ENCODE data around the gene DNMT3A.
A peak's percentile ranks its signal among the peaks of the same experiment; 100 is the strongest.

- TF ChIP-seq, protein P1, sequence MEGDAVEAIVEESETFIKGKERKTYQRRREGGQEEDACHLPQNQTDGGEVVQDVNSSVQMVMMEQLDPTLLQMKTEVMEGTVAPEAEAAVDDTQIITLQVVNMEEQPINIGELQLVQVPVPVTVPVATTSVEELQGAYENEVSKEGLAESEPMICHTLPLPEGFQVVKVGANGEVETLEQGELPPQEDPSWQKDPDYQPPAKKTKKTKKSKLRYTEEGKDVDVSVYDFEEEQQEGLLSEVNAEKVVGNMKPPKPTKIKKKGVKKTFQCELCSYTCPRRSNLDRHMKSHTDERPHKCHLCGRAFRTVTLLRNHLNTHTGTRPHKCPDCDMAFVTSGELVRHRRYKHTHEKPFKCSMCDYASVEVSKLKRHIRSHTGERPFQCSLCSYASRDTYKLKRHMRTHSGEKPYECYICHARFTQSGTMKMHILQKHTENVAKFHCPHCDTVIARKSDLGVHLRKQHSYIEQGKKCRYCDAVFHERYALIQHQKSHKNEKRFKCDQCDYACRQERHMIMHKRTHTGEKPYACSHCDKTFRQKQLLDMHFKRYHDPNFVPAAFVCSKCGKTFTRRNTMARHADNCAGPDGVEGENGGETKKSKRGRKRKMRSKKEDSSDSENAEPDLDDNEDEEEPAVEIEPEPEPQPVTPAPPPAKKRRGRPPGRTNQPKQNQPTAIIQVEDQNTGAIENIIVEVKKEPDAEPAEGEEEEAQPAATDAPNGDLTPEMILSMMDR (IDR thresholded peaks at IDR 0.05): peak in 2 of 4 experiments; percentile 22 to 38
- TF ChIP-seq EP300 (IDR thresholded peaks at IDR 0.05) (no peak), POLR2A (IDR thresholded peaks at IDR 0.05) (no peak)
Measured at GRCh38 chr2:25294573-25295462, 46.9 kb downstream of the DNMT3A start.
